HG03457 (cell line): ENCODE results near the gene SMPD2.

Experiments used
- ATAC-seq: cut with Tn5 transposase; IDR thresholded peaks from one replicate; pipeline ENCODE4 v1.9.1; 2021; ENCODE audit warnings: moderate number of reproducible peaks; ENCODE audit not compliant: unreplicated experiment

SMPD2 gene

DNA sequence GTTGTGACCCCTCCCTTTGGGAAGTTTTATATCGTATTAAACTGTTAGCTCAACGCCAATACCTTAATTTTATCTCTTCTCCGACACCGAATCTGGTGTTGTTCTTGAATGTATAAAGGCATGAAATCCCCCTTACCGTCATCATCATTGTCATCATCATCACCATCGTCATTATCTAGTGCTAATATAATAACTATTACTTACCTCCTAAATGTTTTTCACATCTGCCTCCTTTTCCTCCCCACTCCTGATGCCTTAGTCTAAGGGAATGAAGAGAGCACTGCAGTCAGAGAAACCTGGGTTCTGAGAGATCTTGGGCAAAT is 43.2 kb downstream of the SMPD2 start:
- no peak for ATAC-seq

DNA sequence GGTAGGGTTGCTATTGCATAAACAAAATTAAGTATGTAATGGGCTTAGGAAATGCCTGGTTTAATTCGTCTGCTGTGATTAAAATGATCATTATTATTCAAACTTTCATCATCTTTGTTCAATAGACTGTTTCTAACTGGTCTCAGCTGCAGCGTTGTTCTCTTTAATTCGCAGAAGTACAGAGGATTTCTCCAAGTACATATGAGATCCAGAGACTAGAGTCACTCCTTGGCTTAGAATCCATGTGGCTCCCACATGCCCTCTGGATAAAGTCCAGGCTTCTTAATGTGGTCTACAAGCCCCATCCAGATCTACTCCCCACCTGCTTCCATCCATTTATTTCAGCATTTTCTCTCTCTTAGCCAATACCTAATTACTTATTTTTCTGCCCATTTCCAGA is 43.6 kb downstream of the SMPD2 start:
- ATAC-seq = no peak

DNA sequence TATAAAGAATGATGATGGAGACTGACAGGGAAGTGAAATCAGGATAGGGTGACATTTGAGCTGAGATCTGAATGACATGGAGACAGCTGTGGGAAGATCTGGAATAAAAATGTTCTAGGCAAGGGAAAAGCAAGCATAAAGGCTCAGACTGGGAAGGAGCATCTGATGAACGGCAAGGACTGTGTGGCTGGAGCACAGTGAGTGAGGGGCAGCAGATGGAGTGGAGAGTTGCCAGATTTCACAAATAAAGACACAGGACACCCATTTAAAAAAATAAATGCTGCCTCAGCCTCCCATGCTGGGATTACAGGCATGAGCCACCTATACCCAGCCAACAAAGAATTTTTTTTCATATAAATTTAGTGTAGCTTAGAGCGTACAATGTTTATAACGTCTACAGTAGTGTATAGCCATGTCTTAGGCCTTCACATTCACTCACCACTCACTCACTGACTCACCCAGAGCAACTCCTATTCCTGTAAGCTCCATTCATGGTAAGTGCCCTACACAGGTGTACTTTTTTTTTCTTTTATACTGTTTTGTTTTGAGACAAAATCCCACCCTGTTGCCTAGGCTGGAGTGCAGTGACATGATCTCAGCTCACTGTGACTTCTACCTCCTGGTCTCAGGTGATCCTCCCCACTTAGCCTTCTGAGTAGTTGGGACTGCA is 44.9 kb downstream of the SMPD2 start:
- no peak for ATAC-seq

DNA sequence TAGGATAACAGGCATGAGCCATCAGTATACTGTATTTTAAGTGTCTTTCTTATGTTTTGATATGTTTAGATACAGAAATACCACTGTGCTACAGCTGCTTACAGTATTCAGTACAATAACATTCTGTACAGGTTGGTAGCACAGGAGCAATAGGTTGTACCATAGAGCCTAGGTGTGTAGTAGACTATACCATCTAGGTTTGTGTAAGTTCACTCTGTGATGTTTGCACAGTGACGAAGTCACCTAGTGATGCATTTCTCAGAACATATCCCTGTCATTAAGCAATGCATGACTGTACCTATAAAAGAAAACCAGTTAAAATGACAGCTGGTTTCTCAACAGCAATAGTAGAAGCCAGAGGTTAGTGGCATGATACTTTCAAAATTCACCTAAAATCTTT is 45.5 kb downstream of the SMPD2 start:
- ATAC-seq = no peak

DNA sequence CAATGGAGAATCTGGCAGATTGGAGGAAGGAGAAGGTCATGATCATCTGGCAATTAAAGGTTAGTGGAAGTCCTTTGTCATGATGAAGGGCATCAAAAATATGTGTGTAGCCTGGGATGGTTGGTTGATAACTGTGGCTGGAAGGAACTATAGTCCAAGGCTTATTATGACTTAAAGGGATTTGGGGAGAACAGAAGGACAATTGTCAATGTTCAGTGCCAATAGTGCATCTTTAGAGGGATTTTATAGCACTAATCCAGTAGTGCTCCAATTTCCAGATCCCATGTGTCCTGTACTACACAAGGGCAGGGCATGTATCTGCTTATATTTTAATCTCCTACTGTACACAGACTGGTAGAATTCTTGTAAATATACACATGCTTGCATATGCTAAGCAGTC is 47.5 kb downstream of the SMPD2 start:
- no peak for ATAC-seq

DNA sequence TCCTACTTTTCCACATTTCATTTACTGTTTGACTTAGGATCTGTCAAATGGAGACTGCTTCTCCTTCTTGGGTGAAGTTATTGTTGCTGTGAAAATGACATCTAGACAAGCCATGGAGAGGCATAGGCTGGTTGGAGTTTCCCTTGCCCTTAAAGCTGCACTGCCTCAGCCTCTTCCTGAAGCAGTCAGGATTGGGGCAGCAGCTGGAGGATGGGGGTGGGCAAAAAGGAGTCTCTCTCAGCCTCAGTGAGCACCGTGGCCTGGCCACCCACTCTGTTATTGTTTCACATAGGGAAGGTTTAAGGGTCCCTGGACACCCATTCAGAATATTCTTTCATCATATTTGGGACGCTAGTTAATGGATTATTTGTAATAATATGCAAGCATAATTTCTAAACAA is 50.2 kb downstream of the SMPD2 start:
- no peak for ATAC-seq

DNA sequence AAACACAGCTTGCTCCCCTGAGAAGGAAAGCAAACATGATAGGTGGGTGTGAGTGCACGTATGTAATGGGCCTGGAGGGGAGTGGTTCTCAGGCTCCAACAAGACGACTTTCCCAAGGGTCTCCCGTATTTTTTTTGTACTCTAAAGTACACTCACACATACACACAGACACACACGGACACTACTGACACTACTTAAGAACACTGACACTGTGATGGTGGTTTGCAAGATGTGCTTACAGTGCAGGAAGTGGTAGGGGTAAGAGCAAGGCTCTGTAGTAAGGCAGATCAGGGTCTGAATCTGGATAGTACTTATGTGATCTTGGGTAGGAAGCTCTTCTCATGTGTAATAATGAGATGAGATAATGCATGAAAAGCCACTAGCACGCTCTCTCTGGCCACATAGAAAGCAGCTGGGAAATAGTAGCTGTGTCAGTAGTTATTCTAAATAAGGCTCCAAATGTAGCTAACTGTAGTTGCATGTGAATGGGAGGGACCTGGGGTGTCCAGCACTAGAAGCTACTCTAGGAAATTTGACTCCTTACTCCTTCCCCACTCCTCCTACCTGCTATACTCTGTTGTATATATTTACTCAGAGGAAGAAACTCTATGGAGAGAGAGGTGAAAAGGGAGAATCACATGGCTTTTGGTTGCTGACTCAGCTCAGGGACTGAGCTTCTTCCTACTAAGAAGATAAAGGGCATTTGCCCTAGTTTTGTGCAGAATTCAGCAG is 50.8 kb downstream of the SMPD2 start:
- no peak for ATAC-seq
